ENCODE results near the gene TRMT61A.
A peak's percentile ranks its signal among the peaks of the same experiment; 100 is the strongest.

TRMT61A gene

DNA sequence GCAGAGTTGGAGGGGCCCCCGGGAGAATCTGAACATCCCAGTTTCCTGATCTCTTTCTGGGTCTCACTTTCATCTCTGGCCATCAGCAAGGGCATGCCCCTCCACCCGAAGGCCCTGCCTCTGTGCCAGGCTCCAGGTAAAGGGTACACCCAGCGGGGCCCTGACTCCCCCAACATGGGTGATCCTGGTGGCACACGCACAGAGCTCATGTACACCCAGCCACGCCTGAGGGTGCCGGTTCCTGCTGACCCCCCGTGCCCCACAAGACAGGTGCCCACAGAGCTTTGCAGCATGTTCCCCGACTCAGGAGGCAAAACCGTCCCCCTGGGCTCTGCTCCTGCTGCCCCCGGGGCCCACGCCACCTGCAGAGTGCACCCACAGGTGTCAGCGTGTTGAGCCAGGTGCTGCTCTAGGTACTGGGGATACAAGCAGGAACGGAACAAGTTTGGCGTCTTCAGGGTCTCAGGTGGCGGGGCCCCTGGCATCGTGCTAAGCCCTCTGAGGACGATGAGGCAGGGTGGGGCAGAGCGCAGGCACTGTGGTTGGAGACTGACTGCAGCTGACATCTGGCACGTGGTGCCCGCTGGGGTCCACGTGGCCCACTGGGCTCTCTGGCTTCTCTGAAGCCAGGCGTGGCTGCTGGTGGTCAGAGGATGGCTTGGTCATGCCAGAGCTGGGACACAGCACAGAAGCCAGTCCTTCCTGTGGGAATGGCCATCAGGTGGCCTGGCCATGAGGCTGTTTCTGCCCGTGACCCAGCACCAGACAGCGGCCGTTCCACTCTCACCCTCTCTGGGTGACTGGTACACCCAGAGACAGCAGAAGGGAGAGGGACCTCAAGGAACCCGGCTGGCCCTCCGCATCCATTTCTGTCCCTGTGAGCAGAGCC lies 19.7 kb downstream of the TRMT61A start:
- DNase-seq, result no peak

DNA sequence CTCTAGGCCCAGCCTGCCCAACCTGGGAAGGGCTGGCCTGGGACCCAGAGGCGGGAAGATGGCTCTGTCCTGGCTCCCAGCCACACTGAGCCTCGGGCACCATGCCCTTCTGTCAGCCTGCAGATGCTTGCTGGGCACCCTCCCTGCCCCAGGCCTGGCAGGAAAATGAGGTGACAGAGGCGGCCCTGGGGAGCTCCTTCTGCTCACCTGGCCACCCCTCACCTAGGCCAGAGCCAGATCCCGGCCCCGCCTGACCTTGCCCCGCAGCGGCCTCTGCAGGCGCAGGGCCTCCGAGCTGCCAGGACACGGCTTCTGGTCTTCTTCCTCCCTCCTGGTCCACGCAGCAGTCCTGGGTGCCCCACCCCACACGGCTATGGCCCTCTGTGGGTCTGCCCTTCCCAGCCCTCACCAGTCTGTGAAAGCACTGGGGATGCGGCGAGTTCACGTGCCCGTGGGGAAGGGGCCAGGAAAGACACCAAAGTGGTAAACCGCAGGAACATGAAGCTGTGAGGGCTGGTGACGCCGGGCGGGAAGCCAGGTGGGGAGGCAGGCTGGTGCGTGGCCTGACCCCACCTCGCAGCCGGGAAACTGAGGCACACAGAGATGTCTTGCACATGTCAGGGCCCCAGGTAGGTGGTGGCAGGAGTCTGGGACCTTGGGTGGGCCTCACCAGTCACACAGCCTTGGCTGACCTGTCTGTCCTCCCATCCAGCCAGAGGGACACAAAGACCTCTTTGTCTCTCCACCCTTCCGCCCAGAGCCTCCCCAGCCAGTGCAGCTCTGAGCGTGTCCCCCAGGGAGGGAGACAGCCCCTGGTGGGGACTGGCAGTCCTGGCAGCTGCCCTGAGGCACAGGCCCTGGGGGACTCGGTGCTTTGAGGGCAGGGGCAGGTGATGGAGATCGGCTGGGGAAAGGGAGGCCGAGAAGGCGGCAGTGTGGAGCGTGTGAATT lies 20.6 kb downstream of the TRMT61A start:
- no peak for DNase-seq

- DNase-seq, result no peak
Measured at GRCh38 chr14:103550451-103551337, 21.7 kb downstream of the TRMT61A start.

DNA sequence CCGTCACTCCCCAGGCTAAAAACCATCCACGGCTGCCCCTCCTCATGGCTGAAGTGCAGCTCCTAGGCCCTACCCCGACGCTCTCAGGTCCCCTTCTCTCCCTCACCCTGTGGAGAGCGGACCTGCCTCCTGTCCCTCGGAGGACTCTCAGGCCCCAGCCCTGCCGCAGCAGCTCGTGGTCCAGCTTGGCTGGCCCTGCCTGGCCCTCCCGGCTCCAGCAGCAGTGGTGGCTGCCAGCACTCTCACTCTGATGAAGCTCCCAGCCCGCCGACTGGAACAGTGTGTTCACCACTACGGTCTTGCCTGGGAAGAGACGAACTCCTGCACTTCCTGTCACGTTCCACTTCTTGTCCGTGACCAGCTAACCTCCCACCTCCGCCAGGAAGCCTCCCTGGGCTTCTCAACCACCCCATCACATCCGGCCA lies 22.4 kb downstream of the TRMT61A start:
- no peak for DNase-seq

DNA sequence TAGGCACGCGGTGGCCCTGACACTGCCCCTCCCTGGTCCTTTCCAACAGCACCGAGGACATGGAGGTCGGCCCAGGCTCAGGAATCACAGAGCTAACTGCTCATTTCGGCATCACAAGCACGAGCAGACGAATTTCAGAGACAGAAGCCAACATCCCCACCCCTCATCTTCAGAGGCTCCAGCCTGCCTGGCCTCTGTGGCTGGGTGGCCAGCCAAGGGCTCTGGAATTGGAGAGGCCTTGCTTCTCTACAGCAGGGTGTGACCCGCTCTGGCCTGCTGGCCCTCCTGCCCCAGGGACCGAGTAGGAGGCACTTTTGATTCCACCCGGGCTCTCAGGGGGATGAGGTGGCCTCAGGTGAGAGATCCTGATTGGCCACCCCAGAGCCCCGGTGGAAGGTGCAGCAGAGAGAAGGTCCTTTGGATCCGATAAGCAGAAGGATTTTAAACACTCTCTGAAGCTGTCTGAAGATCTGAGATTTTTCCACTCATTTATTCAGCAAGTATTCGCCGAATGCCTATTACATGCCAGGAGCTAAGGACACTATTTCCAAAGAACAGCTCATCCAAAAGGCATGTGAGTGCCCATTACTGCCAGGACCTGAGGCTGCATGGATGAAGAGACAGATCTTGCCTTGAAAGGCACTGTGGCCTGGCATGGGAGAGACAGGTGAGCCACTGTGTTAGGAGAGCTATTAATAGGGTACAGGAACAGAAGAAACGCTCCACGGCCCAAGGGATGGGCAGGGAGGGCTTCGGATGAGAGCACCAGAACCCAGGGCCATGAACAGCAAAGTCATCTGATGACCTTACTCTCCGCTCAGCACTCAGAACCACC lies 23.2 kb downstream of the TRMT61A start:
- no peak for DNase-seq

DNA sequence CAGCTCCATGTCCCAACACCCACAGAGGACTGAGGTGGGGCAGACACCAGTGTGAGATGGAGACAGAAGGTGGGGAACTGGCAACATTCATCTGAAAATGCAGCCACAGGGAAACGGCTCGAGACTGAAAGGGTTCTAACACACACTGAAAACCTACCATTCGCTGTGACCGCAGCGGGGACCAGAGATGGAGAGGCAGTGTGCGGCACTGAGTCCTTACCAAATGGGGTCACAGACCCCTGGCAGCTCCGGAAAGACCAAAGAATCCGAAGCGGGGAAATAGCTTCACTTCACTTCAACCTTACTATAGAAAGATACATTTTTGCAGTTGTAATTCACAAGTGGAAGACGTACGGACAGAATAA lies 23.8 kb downstream of the TRMT61A start:
- no peak for DNase-seq

- DNase-seq, result no peak
Measured at GRCh38 chr14:103555559-103556337, 26.8 kb downstream of the TRMT61A start.

- no peak for DNase-seq
Measured at GRCh38 chr14:103556946-103557758, 28.2 kb downstream of the TRMT61A start.

GRCh38 chr14:103558071-103558882 lies 29.3 kb downstream of the TRMT61A start:
- no peak for DNase-seq

DNA sequence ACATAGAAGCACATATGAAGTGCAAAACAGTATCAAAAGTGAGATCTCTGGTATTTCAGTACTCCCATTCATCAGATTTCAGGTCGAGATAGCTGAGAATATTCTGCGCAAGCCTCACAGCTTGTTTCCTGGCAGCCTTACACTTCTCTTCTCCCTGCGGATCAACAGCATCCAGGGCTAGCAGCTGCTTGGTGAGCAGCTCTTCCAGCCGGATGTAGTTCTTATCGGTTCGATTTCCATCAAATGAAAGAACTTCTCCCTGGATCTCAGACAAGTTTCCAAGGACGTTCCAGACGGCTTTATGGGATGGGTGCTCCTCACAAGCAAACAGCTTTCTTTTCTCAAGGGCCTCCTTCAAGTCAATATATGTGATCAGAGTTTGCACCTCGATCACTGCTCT lies 30.8 kb downstream of the TRMT61A start:
- no peak for DNase-seq

DNA sequence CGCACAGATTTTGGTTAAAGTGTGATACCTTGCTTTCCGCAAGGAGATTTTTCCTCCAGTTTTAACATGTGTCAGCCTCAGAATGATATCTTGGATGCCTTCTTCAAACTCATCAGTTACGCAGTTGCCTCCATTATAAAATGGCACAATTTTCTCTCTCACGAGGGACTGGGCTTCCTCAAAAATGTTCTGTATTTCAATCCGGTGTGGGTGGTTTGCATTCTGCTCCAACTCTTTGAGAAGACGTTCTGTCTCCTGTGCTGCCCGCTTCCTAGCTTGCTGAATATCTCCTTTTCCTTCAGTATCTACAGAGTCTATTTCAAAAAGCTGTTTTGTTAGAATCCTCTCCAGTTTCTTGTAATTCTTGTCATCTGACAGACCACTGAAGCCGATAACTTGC lies 31.7 kb downstream of the TRMT61A start:
- no peak for DNase-seq

DNA sequence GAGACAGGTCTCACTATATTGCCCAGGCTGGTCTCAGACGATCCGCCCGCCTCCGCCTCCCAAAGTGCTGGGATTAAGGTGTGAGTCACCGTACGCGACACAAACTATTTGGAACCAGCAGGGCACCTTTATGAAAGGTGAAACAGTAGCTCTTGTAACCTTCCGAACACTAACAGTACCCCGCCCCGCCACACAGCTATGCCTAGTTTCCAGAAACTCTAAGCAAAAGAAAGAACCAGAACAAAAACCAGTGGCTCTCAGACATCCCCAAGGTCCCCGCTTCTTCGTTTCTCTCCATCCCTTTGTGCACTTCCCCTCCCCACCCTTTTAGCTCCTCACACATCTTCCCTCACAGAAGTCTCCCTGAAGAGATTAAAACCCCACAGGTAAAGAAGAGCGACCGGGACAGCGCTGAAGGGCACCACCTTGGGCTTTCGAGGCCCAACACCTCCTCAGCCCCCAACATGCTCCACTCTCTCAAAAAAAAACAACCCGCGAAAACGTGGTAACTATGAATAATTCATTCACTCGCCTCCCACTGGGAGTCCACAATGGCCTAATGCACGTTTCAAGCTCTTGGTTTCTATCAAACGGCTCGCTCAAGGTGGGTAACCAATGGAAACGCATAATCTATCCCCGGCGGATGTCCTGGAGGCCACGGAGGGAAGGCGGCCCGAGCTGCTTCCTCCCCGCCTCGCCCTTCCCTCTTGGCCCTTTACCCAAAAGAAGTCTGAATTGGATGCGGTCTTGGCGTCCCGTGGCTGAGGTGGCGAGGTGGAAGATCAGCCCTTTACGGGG lies 32.6 kb downstream of the TRMT61A start:
- no peak for DNase-seq

- DNase-seq, result no peak
Measured at GRCh38 chr14:103562179-103562428, 33.1 kb downstream of the TRMT61A start.

- DNase-seq, result peak; percentile 90
Measured at GRCh38 chr14:103562429-103563225, 33.6 kb downstream of the TRMT61A start, which contains the start of the genes BAG5 and COA8. Gene BAG5, minus strand, starts transcription at chr14:103562657. Its CDS starts 1,493 bp downstream, at chr14:103561164. Gene COA8, plus strand, starts transcription at chr14:103562960. Its CDS starts 42 bp downstream, at chr14:103563002.

GRCh38 chr14:103563226-103563620 lies 34.2 kb downstream of the TRMT61A start:
- no peak for DNase-seq

GRCh38 chr14:103563844-103564505 lies 35.0 kb downstream of the TRMT61A start:
- no peak for DNase-seq

GRCh38 chr14:103568952-103569351 lies 40.0 kb downstream of the TRMT61A start:
- DNase-seq, result no peak

Measured in activated naive CD4-positive, alpha-beta T cell treated with anti-CD3 and anti-CD28 coated beads, Interleukin-2, amount 50 U/mL, for 16 hours (primary cell).